IgD-negative memory B cell (primary cell): Measurements from ENCODE around the gene UBE2QL1. TPM values are rescaled to one million over a fixed set of nuclear protein-coding genes. Genes with fewer than 3 reads are reported as not detected.
A peak's percentile ranks its signal among the peaks of the same experiment; 100 is the strongest.

Source experiments
- H3K27ac Mint-ChIP-seq, 3 donors: one replicate each; pipeline ENCODE4 v1.8.0; 2020 to 2022; ENCODE audit warnings: mild to moderate bottlenecking in 3 of 3, mixed read lengths in 3 of 3, moderate library complexity in 1 of 3
- H3K27me3 Mint-ChIP-seq: one replicate; pipeline ENCODE4 v1.8.0; 2021; ENCODE audit warnings: mixed read lengths
- H3K36me3 Mint-ChIP-seq: one replicate; pipeline ENCODE4 v1.8.0; 2020; ENCODE audit warnings: mild to moderate bottlenecking, mixed read lengths
- H3K4me1 Mint-ChIP-seq, 3 donors: one replicate each; pipeline ENCODE4 v1.8.0; 2020 to 2022; ENCODE audit warnings: mixed read lengths in 3 of 3, mild to moderate bottlenecking in 1 of 3
- H3K4me3 Mint-ChIP-seq, 4 donors: one replicate each; pipeline ENCODE4 v1.8.0; 2020 to 2022; ENCODE audit warnings: mild to moderate bottlenecking in 4 of 4, mixed read lengths in 4 of 4, moderate library complexity in 3 of 4
- H3K9me3 Mint-ChIP-seq, 3 donors: one replicate each; pipeline ENCODE4 v1.8.0; 2020 to 2021; ENCODE audit warnings: mixed read lengths in 3 of 3, mild to moderate bottlenecking in 1 of 3
- polyA plus RNA-seq: library from polyadenylated mRNA; unstranded; fragments of 300-500 nt; fragmentation: Illumina TruSeq; gene quantifications from one replicate; pipeline ENCODE4 v1.2.3, GENCODE V29; 2021

Gene UBE2QL1
- polyA plus RNA-seq, 1 donor from 2014 or later: not detected

- Mint-ChIP-seq H3K4me3 (peak overlapping the region in 1 of 4 donors; percentile 19), H3K4me1 (peaks cover 33 to 51% (median 46%) of the 10 kb centered on the region in 3 donors), H3K27ac (peak overlapping the region in 1 of 3 donors; percentile 44), H3K27me3 (peaks cover 5% of the 10 kb centered on the region), H3K36me3 (peaks cover 2% of the 10 kb centered on the region), H3K9me3 (no peaks in the 10 kb centered on the region)
Measured at GRCh38 chr5:6487081-6487480, 38.4 kb downstream of the UBE2QL1 start.

- peaks cover 36 to 52% (median 50%) of the 10 kb centered on the region in 3 donors for H3K4me1 Mint-ChIP-seq
- H3K36me3 Mint-ChIP-seq: peaks cover 2% of the 10 kb centered on the region
- no peaks in the 10 kb centered on the region for H3K9me3 Mint-ChIP-seq
- H3K4me3 Mint-ChIP-seq: no peak overlapping the region
- H3K27ac Mint-ChIP-seq: peak overlapping the region in 1 of 3 donors; percentile 50
- peaks cover 5% of the 10 kb centered on the region for H3K27me3 Mint-ChIP-seq
Measured at GRCh38 chr5:6488021-6488420, 39.4 kb downstream of the UBE2QL1 start.

- Mint-ChIP-seq H3K27me3 (peaks cover 5% of the 10 kb centered on the region), H3K4me1 (peaks cover 29 to 39% (median 39%) of the 10 kb centered on the region in 3 donors), H3K27ac (no peak overlapping the region), H3K9me3 (no peaks in the 10 kb centered on the region), H3K4me3 (no peak overlapping the region), H3K36me3 (peaks cover 2% of the 10 kb centered on the region)
Measured at GRCh38 chr5:6489643-6490185, 41.1 kb downstream of the UBE2QL1 start.

- no peaks in the 10 kb centered on the region for H3K36me3 Mint-ChIP-seq
- peaks cover 27 to 34% (median 34%) of the 10 kb centered on the region in 3 donors for H3K4me1 Mint-ChIP-seq
- H3K27me3 Mint-ChIP-seq: peaks cover 5% of the 10 kb centered on the region
- no peak overlapping the region for H3K4me3 Mint-ChIP-seq
- H3K27ac Mint-ChIP-seq: no peak overlapping the region
- no peaks in the 10 kb centered on the region for H3K9me3 Mint-ChIP-seq
Measured at GRCh38 chr5:6490246-6490645, 41.6 kb downstream of the UBE2QL1 start.

GRCh38 chr5:6490693-6491092 lies 42.0 kb downstream of the UBE2QL1 start:
- H3K4me3 Mint-ChIP-seq: no peak overlapping the region
- H3K36me3 Mint-ChIP-seq: no peaks in the 10 kb centered on the region
- no peak overlapping the region for H3K27ac Mint-ChIP-seq
- peaks cover 6% of the 10 kb centered on the region for H3K27me3 Mint-ChIP-seq
- peaks cover 23 to 31% (median 29%) of the 10 kb centered on the region in 3 donors for H3K4me1 Mint-ChIP-seq
- no peaks in the 10 kb centered on the region for H3K9me3 Mint-ChIP-seq

- peaks cover 6% of the 10 kb centered on the region for H3K27me3 Mint-ChIP-seq
- no peaks in the 10 kb centered on the region for H3K9me3 Mint-ChIP-seq
- H3K27ac Mint-ChIP-seq: peak overlapping the region in 1 of 3 donors; percentile 48
- peaks cover 18 to 27% (median 23%) of the 10 kb centered on the region in 3 donors for H3K4me1 Mint-ChIP-seq
- H3K36me3 Mint-ChIP-seq: no peaks in the 10 kb centered on the region
- H3K4me3 Mint-ChIP-seq: peak overlapping the region in 2 of 4 donors; percentile 9 to 77
Measured at GRCh38 chr5:6491196-6491918, 42.7 kb downstream of the UBE2QL1 start.

GRCh38 chr5:6491919-6492290 lies 43.2 kb downstream of the UBE2QL1 start:
- peak overlapping the region in 2 of 4 donors; percentile 9 to 77 for H3K4me3 Mint-ChIP-seq
- no peak overlapping the region for H3K27ac Mint-ChIP-seq
- peaks cover 6% of the 10 kb centered on the region for H3K27me3 Mint-ChIP-seq
- peaks cover 12 to 22% (median 17%) of the 10 kb centered on the region in 3 donors for H3K4me1 Mint-ChIP-seq
- H3K9me3 Mint-ChIP-seq: no peaks in the 10 kb centered on the region
- H3K36me3 Mint-ChIP-seq: no peaks in the 10 kb centered on the region

- H3K4me3 Mint-ChIP-seq: no peak overlapping the region
Measured at GRCh38 chr5:6492934-6493333, 44.3 kb downstream of the UBE2QL1 start.

GRCh38 chr5:6493681-6494454 lies 45.2 kb downstream of the UBE2QL1 start:
- Mint-ChIP-seq H3K36me3 (peaks cover 3% of the 10 kb centered on the region), H3K4me3 (no peak overlapping the region), H3K4me1 (peaks cover 7 to 22% (median 13%) of the 10 kb centered on the region in 3 donors), H3K27me3 (peaks cover 2% of the 10 kb centered on the region), H3K27ac (no peak overlapping the region), H3K9me3 (no peaks in the 10 kb centered on the region)

More at GRCh38 chr5:6492934-6493333, 44.3 kb downstream of the UBE2QL1 start:
- Mint-ChIP-seq H3K27ac (no peak overlapping the region), H3K9me3 (no peaks in the 10 kb centered on the region), H3K36me3 (peaks cover 3% of the 10 kb centered on the region), H3K27me3 (peaks cover 4% of the 10 kb centered on the region), H3K4me1 (peaks cover 7 to 22% (median 13%) of the 10 kb centered on the region in 3 donors)

GRCh38 chr5:6494939-6495338 lies 46.3 kb downstream of the UBE2QL1 start:
- no peak overlapping the region for H3K27ac Mint-ChIP-seq
- peaks cover 2% of the 10 kb centered on the region for H3K27me3 Mint-ChIP-seq
- H3K4me1 Mint-ChIP-seq: peaks cover 7 to 22% (median 13%) of the 10 kb centered on the region in 3 donors
- no peak overlapping the region for H3K4me3 Mint-ChIP-seq
- H3K36me3 Mint-ChIP-seq: peaks cover 3% of the 10 kb centered on the region
- H3K9me3 Mint-ChIP-seq: no peaks in the 10 kb centered on the region

GRCh38 chr5:6495433-6496206 lies 47.0 kb downstream of the UBE2QL1 start:
- H3K27me3 Mint-ChIP-seq: peaks cover 2% of the 10 kb centered on the region
- H3K4me1 Mint-ChIP-seq: peaks cover 7 to 22% (median 13%) of the 10 kb centered on the region in 3 donors
- peaks cover 3% of the 10 kb centered on the region for H3K36me3 Mint-ChIP-seq
- H3K27ac Mint-ChIP-seq: no peak overlapping the region
- no peak overlapping the region for H3K4me3 Mint-ChIP-seq
- no peaks in the 10 kb centered on the region for H3K9me3 Mint-ChIP-seq

- Mint-ChIP-seq H3K4me3 (no peak overlapping the region), H3K27ac (no peak overlapping the region), H3K9me3 (no peaks in the 10 kb centered on the region), H3K4me1 (peaks cover 7 to 22% (median 13%) of the 10 kb centered on the region in 3 donors), H3K36me3 (peaks cover 3% of the 10 kb centered on the region), H3K27me3 (peaks cover 2% of the 10 kb centered on the region)
Measured at GRCh38 chr5:6496207-6496584, 47.5 kb downstream of the UBE2QL1 start.

GRCh38 chr5:6496636-6497035 lies 48.0 kb downstream of the UBE2QL1 start:
- Mint-ChIP-seq H3K27me3 (peaks cover 2% of the 10 kb centered on the region), H3K4me1 (peaks cover 7 to 20% (median 12%) of the 10 kb centered on the region in 3 donors)

GRCh38 chr5:6497262-6497661 lies 48.6 kb downstream of the UBE2QL1 start:
- Mint-ChIP-seq H3K27me3 (peaks cover 2% of the 10 kb centered on the region), H3K27ac (no peak overlapping the region), H3K4me1 (peaks cover 2 to 13% (median 6%) of the 10 kb centered on the region in 3 donors)

More at GRCh38 chr5:6496636-6497035, 48.0 kb downstream of the UBE2QL1 start:
- Mint-ChIP-seq H3K36me3 (peaks cover 3% of the 10 kb centered on the region), H3K4me3 (no peak overlapping the region), H3K9me3 (peaks cover 0 to 1% (median 0%) of the 10 kb centered on the region in 3 donors), H3K27ac (no peak overlapping the region)

More at GRCh38 chr5:6497262-6497661, 48.6 kb downstream of the UBE2QL1 start:
- Mint-ChIP-seq H3K9me3 (peaks cover 0 to 3% (median 0%) of the 10 kb centered on the region in 3 donors), H3K4me3 (no peak overlapping the region), H3K36me3 (peaks cover 3% of the 10 kb centered on the region)
